Fibroblast of skin of scalp (primary cell): ENCODE data around the gene PRDM1.
A peak's percentile ranks its signal among the peaks of the same experiment; 100 is the strongest.

Source experiments
- DNase-seq: peaks from one replicate; pipeline ENCODE4 v3.0.0-alpha.2; 2013

Gene PRDM1

DNA sequence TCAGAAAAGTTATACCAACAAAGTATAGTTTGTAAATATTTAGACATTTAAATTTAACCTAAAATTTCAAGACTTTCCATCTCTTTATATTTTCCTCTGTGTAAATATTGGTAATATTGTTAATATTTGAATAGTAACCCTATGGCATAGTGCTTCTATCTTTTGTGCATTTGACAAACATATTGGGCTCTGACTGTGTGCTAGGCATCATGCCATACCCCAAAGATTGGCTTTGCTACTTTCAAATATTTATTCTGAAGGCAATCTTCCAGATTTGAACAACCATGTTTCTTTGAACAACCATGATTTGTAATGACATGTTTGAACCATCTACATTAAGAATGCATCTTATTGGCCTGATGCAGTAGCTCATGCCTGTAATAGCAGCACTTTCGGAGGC lies 15.5 kb upstream of the PRDM1 start:
- DNase-seq, result no peak

DNA sequence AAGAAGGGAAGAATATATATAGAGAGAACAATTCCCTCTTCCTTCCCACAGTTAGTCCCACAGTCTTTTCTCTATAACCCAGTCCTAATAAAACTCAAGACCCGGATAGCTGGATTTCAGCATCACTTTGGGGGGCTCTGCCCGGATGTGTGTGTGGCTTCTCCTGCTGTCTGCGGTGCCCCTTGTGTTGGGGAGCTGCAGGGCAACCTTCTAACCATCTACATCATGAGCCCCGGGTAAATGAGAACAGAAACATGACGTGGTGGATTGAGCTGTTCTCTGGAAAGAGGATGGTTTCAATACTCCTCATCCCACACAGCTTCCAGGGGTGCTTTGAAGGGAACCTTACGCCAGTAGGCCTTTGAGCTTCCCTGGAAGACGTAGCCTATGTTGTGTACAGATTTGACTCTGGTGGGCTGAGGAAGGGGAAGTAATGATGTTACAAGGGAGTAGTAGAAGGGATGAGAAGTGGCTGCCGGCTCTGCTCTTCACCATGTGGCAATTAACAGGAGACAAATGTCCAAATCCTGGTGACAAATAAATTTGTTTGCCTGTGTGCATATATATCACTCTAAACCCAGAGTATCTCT lies 13.5 kb upstream of the PRDM1 start:
- DNase-seq, result no peak

DNA sequence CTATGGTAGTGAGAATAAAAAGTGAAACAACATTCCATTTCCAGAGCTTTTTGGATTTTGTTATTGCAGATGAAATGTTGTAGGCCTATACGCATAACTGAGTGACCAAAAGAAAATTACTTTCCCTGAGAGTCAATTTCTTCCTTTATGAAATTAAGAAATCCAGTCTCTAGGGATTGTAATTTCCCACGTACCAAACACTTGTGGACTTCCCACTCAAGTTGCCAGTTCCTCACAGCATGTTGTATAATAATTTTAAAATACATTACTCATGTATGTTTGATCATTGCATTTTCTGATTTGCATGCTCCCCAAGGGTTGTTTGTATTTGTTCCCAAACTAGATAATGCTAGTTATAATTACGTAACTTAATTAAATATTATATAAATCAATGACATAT lies 12.0 kb upstream of the PRDM1 start:
- no peak for DNase-seq

DNA sequence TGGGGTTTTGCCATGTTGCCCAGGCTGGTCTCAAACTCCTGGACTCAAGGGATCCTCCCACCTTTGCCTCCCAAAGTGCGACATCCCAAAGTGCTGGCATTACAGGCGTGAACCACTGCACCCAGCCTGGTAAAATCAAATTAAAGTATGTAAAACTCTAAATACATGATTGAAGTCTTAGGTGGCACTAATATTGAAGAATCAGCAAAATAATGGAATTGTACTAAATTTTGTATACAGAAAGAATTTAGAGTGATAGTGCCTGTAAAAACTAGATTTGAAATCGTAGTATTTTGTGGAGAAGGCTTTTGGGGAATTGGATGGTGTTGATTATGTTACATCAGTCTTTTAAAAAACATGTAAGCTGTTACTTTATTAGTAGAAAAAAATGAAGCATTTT lies 10.0 kb upstream of the PRDM1 start:
- DNase-seq, result no peak

DNA sequence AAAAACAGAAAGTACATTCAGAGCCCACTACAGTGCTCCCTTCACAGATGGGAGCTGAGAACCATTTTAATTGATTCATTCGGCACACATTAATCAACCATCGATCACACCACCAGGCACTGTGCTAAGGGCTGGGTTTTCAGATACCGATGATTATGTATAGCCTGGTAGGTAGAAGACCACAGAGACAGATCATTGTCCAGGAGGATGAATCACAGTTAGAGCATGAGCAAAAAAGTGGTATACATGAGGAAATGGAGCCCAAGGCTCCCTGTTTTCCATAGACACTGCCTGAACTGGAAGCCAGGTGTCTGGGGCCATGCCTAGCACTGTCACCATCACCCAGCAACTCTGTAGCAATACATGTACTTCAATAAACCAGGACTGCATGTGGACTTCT lies 9.0 kb upstream of the PRDM1 start:
- DNase-seq, result no peak

DNA sequence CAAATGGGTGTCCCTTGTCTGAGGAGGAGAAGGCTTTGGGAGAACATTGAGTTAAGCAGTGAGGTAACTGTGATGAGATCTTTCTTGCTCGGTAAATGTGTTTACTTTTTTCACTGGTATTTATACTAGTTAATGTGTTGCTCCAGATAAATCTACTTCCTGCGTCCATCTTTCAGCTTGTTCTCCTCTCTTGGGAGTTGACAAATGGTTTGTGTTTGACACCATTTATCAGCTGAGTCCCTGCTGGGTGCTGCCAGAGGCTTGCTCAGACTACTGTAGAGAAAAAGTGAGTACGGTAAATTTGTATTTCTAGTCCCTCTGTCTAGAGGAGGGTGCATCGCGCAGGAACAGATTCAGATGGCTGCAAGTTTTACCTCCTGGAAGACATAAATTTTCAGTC lies 8.3 kb upstream of the PRDM1 start:
- no peak for DNase-seq

DNA sequence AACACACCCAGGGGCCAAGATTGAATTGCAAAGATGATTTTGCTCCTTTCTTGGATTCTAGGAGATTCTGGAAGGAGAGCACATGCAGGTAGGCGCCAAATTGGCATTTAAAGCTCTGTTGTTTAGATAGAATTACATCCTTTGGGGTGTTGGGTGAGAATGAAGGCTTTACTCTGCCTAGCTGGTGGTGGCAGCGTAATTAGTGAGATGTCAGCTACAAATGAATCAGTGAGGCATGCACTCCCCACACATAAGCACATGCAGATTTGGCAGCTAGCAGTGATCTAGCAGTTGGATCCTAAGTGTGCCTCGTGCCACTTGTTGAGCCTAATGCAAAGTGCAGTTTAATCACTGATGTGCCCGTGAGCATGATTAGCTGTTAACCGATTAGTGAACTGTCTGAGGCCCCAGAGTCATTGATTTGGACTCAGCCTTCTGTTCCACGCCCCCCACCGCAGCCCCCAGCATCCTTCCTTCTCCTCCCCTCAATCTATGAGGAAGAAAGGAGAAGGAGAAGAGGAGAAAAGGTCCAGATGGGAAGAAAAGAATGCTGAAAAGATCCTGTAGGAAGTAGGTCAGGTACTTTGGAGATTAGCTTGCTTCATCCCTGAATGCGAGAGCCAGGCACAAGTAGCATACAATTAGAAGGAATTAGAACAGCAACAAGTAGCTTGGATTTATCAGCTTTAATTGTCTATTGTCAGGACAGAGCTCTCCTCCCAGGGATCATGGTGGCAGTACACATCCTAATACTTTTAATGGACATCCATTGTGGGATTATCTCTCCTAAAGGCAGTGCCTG lies 6.0 kb upstream of the PRDM1 start:
- DNase-seq, result no peak

DNA sequence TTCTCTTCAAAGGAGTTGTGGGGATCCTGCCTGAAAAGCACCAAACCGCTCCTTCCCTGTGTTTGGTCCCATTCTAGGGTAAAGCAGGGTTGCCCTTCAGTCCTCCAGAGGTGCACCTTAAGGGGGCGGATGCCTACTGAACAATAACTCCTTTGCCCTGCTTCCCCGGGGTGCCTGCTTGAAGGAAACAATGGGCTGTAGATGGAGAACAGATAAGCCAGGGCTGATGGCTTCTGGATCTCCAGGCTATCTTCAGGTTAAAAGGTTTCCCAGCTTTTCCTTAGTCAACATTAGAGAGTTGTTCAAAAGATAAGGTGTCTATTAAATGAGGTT lies 5.4 kb upstream of the PRDM1 start:
- DNase-seq, result no peak

DNA sequence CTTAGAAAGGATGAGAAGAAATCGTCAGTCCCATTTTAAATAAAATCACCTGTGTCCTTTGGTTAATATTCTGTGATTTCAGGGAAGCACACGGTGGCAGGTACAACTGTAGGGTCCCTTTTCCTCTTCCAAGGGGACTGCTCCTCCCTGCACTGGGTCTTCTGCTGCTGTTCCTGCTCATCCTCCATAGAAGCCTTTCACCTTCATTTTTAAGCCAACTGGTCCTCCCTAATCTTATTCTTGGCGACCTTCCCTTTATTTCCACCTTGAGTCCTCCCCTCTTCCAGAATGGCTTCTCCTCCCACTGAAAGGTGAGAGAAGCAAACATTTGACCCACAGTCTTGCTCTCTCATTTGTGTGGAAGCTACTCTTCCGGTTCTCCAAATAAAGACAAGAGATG lies 4.4 kb upstream of the PRDM1 start:
- DNase-seq, result no peak

DNA sequence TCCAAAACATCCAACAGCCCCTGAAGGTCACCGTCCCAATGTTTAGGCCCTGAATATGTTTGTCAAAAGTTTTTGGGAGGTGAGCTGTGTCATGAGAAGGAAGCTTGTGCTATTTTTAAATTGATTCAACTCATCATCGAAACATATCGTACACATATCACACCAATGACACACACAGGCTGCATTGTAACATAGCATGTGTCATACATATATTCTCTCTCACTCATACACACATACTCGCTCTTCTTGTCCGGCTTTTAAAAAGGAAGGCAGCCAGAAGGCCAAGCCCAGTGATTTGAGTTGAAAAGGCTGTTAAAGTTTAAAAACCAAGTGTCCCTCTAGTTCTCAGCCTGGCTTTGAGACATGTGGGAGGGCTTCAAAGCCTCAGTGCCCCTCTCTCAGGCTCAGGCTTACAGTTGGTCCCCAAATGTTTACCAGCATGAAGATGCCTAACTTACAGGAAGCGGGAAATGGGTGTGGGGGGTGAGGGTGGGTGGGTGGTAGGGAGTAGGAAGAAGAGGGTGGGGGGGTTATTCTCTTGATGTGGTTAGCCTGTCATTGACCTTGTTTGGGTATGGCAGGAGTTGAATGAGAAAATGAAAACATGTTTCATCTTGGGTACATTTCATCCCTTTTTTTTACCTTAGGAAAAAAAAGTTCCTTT lies 3.3 kb upstream of the PRDM1 start:
- peak; percentile 84 for DNase-seq

DNA sequence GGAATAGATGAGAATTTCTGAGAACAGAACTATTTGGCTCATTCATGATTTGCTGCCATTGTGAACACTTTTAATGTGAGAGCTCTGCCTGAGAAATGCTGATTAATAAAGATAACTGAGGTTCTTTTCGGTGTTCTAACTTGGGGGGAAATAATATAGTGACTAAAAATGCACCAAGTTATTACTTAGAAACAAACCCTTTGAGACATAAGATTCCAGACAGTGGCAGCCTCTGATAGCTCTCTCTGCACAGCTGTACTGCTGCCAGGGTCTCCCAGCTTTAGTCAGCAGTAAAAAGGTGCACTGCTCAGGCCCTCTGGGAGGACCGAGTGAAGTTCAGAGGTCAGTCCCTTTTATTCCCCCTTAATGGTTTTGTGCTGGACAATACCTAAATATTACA lies 2.5 kb upstream of the PRDM1 start:
- DNase-seq, result no peak

DNA sequence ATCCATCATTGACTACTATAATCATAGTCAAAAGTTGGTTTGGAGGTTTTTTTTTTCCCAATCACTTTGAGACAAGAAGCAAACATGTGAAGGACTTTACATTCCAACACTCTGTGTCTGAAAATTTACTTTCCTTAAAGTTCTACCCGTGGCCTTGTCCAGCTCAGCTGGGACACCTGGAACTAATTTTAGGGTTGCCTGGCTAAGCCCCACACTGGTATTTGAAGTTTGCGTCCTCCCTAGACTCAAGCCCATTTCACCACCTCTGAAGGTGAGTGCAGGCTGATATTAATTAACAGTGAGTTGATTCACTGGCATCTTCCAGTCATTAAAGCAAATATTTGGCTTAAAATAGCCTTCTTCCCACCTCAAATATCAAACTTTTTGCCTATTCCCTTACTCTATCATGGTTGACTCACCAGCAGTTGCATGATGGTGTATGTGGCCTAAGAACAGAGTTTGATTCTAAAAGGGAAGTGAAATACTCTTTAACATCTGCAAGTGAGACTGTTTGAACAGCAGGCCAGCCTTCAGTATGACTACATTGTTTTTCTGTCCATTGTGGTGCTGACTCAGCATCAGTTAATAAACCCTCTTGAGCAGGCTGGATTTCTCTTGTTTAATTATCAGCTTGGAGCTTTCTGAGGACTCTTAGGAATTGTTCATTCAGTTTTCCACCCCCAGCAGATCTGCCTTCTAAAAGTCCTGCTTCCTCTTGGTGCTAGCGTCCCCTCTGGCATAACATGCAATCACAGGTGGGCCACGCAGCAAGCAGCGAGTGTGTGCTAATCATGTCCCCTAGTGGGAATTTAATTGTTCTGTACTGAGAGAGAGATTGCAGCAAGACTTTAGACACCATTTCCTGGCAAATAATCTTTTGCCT lies 1.8 kb upstream of the PRDM1 start:
- DNase-seq, result peak; percentile 75

DNA sequence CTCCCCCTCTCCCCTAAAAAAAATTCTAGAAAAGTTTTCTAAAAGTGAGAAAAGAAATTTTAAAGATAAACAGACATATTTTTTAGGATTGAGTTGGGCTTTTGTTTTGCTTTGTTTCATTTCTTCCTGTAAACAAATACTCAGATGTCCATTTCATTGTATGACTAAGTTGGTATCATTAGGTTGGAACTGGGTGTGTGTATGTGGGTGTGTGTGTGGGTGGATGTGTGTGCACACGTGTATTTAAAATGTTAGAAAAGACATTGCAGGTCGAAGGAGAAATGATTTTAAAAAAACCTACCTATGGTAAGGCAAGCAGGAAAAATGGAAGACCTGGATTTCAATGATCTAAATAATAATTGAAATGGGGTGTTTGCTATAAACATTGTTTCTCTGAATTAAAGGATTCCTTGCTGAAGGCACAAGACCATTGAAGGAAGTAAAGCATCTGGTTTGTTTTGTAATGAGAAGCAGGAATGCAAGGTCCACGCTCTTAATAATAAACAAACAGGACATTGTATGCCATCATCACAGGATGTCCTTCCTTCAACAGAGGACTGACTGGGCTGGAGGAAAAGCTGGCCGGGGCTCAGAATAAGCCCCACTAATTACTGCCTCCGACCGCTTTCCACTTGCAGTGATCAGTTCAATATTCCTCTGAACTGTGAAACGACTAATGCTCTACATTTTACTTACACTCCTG lies 996 bp upstream of the PRDM1 start:
- DNase-seq, result no peak

DNA sequence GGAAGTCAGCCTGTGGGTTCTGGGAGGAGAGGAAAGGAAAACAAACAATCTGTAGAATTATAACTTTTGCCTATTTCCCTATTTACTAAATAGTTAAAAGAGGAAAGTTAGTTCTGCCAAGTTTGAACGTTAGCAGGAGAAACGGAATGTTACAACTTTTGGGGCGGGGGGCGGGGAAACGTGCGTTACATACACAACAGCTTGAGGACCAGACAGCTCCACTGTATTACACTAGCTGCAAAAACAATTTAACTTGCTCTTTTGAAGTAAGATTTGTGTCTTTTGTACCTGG lies 498 bp upstream of the PRDM1 start:
- no peak for DNase-seq

DNA sequence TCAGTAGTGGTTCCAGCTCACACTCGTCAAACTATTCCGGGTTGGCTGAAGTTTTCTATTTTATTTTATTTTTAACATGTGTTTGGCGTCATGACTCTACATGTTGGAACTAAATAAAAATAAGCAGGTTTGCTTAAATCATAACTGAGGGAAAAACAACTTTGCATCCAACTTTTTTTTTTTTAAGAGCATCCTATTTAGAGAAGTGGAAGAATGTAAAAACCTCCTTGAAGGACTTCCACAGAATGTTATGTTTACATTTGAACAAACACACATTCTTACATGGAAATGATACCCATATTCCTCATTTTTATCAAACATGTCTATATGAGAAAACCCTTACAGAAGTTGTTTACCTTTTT lies 659 bp downstream of the PRDM1 start:
- no peak for DNase-seq

DNA sequence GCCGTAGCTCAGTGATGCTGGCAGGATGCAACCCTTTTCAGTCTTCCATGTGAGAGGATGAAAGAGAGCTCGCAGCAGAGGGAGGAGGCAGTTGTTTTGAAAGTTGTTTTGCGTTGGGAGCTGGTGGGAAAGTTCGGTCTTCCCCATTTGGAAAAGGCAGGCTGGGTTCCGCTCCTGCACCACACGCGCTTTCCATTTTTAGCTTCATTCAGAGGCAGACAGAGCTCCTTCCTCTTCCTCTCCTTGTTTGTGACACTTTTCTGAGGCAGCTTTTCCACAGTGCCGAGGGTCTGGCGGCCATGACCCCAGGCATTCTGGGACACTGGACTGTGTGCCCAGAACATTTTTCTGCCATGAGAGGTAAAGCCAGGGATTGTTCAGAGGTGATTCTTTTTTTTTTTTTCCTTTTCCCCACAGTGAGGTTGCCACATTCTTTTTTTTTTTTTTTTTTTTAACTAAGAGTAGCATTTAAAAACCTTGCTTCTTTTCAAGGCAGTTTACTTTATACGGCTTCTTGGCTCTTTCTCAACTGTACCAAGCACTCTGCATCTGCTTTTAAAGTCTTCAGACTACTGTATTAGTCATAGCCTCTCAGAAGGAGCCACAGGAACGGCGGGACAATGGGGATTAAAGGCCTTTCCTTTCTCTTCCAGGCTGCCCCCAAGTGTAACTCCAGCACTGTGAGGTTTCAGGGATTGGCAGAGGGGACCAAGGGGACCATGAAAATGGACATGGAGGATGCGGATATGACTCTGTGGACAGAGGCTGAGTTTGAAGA lies 1.6 kb downstream of the PRDM1 start:
- peak; percentile 76 for DNase-seq

DNA sequence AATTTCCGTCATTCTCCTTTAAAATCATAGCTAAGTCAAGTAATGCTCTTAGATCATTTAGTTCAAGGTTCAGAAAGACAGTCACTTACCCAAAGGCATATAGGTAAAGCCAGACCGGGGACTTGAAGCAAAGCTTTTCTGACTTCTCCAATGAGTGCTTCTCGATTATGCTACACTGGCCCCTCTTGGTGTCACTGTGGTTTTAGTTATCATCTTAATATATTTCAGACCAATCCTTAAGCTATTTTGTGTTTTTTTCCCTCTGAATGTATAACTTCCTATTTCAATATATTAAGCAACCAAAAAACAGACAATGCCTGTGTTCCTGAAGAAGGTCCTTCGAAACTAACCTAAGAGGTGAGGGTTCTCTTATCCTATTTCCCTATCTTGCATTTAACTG lies 3.9 kb downstream of the PRDM1 start:
- peak; percentile 75 for DNase-seq

DNA sequence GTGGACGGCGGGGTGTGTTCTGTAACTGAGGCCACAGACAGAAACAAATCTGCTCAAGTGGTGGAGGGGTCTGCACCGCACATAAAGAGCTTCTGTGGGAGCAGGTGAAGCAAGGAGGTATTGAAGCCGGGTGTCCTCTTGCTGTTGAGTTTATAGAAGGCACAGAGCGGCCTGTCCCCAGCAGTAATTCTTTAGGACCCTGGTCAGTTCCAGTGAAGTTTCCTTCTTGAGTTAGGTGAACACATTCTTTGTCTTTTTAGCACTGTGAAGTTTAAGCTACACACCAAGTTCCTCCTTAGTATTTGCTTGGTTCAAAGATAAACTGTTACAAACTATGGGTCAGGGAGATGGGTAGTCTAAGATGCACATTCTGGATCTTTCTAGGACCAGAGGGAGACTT lies 6.1 kb downstream of the PRDM1 start:
- DNase-seq, result no peak

DNA sequence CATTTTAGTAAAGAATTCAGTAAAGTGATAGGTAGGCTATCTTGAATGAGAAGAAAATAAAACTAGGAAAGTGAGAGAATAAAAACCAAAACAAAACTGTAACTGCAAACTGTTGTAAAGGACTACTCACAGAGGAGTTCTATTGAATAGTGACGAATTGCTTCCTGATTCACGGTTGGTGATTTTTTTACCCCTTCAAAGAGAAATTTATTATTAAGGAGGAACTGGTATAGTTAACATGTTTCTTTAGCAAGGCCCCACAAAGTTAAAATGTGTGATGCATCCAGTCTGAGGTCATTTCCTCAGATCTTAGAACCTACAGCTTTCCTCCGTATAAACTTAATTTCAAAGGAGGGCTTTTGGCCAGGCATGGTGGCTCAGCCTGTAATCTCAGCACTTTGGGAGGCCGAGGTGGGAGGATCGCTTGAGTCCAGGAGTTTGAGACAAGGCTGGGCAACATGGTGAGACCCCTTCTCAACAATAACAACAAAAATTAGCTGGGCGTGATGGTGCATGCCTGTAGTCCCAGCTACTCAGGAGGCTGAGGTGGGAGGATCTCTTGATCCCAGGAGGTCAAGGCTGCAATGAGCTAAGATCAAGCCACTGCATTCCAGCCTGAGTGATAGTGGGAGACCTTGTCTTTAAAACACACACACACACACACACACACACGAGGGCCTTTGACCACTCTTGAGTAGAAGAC lies 8.3 kb downstream of the PRDM1 start:
- DNase-seq, result no peak

DNA sequence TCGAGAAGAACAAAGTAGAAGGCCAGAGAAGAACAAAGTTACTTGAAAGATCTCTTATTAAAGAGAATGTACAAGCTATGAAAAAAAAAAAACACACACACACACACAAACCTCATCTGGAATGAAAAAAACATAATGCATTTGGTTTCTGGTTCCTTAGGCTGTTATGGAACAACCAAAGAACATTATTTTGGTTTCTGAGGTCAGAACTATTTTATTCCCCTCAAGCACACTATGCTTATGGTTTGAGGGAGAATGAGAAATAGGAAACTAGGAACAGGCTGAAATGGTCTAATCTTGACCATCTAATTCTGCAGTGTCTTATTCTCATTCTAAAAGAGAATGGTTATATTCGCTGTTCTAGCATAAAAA lies 8.8 kb downstream of the PRDM1 start:
- no peak for DNase-seq

DNA sequence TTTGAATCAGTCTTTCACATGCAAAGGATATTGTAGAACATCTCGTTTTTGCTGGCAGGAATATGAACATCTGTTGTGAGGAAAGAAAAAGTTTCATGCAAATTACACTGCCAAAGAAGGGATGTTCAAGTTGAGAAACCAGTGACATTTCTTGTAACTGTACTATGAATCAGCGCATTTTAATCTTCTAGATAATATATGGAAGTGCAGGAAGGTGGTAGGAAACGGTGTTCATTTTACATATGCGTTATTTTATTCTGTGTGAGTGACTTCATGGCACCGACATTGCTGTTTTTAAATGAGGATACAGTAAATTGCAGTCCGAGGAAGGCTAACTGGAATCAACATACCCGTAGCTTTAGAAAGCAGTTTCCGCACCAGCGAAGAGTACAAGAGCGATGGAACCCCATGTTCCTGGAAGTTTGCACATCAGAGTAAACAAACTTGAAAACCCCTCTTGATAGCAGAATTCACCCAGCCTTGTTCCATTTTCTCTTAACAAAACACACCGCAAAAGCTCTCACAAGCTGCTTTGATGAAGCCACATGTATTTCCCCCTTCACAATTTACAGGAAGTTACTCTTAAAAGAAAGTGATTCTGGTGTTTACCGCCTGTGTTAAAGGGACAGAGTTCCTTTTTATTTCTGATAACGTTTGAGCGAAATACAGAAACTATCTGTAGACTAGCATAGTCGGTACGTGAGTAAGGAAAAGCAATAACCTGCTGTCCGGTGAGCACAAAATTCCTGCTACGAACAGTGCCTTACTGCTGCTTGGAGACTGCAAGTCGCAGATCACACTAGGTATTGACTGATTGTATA lies 11.5 kb downstream of the PRDM1 start:
- no peak for DNase-seq
